Panc1 (cell line): ENCODE measurements around the gene MDN1. TPM values are rescaled to one million over a fixed set of nuclear protein-coding genes. Genes with fewer than 3 reads are reported as not detected.
"Not testable (repeated sequence)": the region's sequence is repeated elsewhere in the genome, so short reads cannot be mapped to it uniquely, and the experiment has no call there.

ENCODE experiments used
- ATAC-seq: fragments of 200-7000 bp; cut with Tn5 transposase; 2 replicates; pipeline ENCODE4 v1.9.1; 2020; ENCODE audit warnings: mild to moderate bottlenecking, moderate library complexity
- BruUV-seq: library from RNA; stranded (reverse); fragments of 400-500 nt; replicated peaks from 2 replicates; lab custom pipeline; 2021; lab: Mats Ljungman, UMichigan
- CTCF ChIA-PET: fragments of 300-600 bp; sonication (Branson Sonifier 250); formaldehyde crosslinking; loops from one replicate; lab custom pipeline; 2022; ENCODE audit warnings: antibody characterized with exemption; lab: Charles Lee
- POLR2A ChIA-PET: fragments of 300-600 bp; sonication (Branson Sonifier 250); formaldehyde crosslinking; loops from one replicate; lab custom pipeline; 2022; ENCODE audit warnings: antibody characterized with exemption; lab: Charles Lee
- DNase-seq: peaks from one replicate; pipeline ENCODE4 v3.0.0-alpha.2; 2010; ENCODE audit warnings: low read depth, low spot score
- H3K27ac ChIP-seq: 2 replicates; pipeline ENCODE4 v1.5.1; 2011; ENCODE audit warnings: mild to moderate bottlenecking, low read length, inconsistent platforms
- H3K27me3 ChIP-seq: fragments of 200-500 bp; sonication (Bioruptor generic); 2 replicates; pipeline ENCODE4 v1.6.0; 2014; ENCODE audit warnings: low read length, inconsistent platforms; ENCODE audit not compliant: control insufficient read depth, insufficient read depth
- H3K36me3 ChIP-seq: fragments of 200-500 bp; sonication (Bioruptor generic); 2 replicates; pipeline ENCODE4 v1.5.1; 2014; ENCODE audit warnings: inconsistent platforms, mild to moderate bottlenecking, low read length, moderate library complexity; ENCODE audit not compliant: control insufficient read depth, insufficient read depth
- H3K4me1 ChIP-seq: 2 replicates; pipeline ENCODE4 v1.5.1; 2011; ENCODE audit warnings: inconsistent platforms, mild to moderate bottlenecking, low read length, moderate library complexity; ENCODE audit not compliant: control insufficient read depth, insufficient read depth
- H3K4me3 ChIP-seq, 2 experiments: 2 replicates each; pipeline ENCODE4 v1.5.1; 2011 to 2012; ENCODE audit warnings: low read depth in 2 of 2, low read length in 2 of 2, mild to moderate bottlenecking in 2 of 2, inconsistent platforms in 1 of 2, moderate library complexity in 1 of 2
- H3K9me3 ChIP-seq: fragments of 200-500 bp; sonication (Bioruptor generic); 2 replicates; pipeline ENCODE4 v1.5.1; 2014; ENCODE audit warnings: low read depth, mild to moderate bottlenecking, inconsistent platforms, low read length, moderate library complexity; ENCODE audit not compliant: control insufficient read depth, insufficient read depth
- POLR2AphosphoS5 ChIP-seq: IDR thresholded peaks from 2 replicates; pipeline ENCODE4 v1.6.1; 2012; ENCODE audit warnings: mild to moderate bottlenecking, low read depth, low read length, moderate library complexity
- REST ChIP-seq, 2 experiments: IDR thresholded peaks; 2 replicates each; pipeline ENCODE4 v1.6.1; 2011 to 2012; ENCODE audit warnings: low read depth in 2 of 2, control low read depth in 1 of 2, low read length in 1 of 2, mild to moderate bottlenecking in 1 of 2, moderate library complexity in 1 of 2; ENCODE audit not compliant: insufficient read depth in 1 of 2
- SIN3A ChIP-seq: IDR thresholded peaks from 2 replicates; pipeline ENCODE4 v1.6.1; 2012; ENCODE audit warnings: low read depth, mild to moderate bottlenecking, low read length, moderate library complexity, borderline replicate concordance; ENCODE audit not compliant: insufficient read depth
- TCF7L2 ChIP-seq: IDR thresholded peaks from 2 replicates; pipeline ENCODE4 v1.6.1; 2011; ENCODE audit warnings: mild to moderate bottlenecking, low read depth, low read length, inconsistent platforms
- in situ Hi-C: cut with HindIII; loops from 2 replicates; pipeline ENCODE4 v1.10.0; 2016; ENCODE audit warnings: low sequenced_read_pairs, low pct_unique_long_range_greater_than_20kb
- intact Hi-C: fragments of 100-400 bp; cut with micrococcal nuclease; formaldehyde crosslinking; loops from one replicate; pipeline ENCODE4 v1.10.0; 2022; ENCODE audit not compliant: unreplicated experiment
- total RNA-seq: library from RNA; stranded (reverse); gene quantifications from one replicate; pipeline ENCODE4 v1.2.1, GENCODE V29; 2021; ENCODE audit not compliant: unreplicated experiment
- TF ChIP-seq, protein P1 (sequence below): fragments of 450-650 bp; IDR thresholded peaks from 2 replicates; pipeline ENCODE4 v1.5.1; 2017; ENCODE audit warnings: mild to moderate bottlenecking

MDN1 gene
- total RNA-seq, 1 experiment from 2014 or later, result 47.8 TPM

DNA sequence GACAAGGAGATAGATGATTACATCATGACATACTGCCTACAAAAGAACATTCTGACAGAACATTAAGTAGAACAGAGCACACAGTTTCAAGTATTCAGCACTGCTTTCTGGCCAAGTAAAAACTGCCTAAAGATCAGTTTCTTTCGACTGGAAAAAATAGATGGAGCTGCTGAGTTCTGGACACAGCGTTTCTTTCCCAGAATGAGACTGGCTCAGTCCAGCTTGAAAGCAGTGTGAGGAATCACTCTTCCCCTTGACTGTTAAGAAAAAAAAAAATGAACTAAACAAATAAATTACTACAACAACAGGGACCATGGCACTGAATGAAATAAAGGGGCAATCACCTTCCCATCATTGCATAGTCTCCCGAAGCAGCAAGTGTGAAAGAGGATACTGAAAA is 176.6 kb downstream of the MDN1 start:
- H3K9me3 ChIP-seq, result no peaks in the 10 kb centered on the region
- no peak overlapping the region for H3K4me3 ChIP-seq
- POLR2A ChIA-PET, result no interaction called here
- TF ChIP-seq REST (IDR thresholded peaks at IDR 0.05; ENCODE audit: insufficient read depth in 1 of 2, low read depth in 2 of 2, low read length in 1 of 2), result no peak
- no peak for TF ChIP-seq POLR2AphosphoS5
- TF ChIP-seq, protein P1, sequence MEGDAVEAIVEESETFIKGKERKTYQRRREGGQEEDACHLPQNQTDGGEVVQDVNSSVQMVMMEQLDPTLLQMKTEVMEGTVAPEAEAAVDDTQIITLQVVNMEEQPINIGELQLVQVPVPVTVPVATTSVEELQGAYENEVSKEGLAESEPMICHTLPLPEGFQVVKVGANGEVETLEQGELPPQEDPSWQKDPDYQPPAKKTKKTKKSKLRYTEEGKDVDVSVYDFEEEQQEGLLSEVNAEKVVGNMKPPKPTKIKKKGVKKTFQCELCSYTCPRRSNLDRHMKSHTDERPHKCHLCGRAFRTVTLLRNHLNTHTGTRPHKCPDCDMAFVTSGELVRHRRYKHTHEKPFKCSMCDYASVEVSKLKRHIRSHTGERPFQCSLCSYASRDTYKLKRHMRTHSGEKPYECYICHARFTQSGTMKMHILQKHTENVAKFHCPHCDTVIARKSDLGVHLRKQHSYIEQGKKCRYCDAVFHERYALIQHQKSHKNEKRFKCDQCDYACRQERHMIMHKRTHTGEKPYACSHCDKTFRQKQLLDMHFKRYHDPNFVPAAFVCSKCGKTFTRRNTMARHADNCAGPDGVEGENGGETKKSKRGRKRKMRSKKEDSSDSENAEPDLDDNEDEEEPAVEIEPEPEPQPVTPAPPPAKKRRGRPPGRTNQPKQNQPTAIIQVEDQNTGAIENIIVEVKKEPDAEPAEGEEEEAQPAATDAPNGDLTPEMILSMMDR, result no peak
- no peak for TF ChIP-seq TCF7L2
- no peak for TF ChIP-seq SIN3A
- H3K27me3 ChIP-seq, result no peaks in the 10 kb centered on the region
- CTCF ChIA-PET, result no interaction called here
- BruUV-seq, result TSS peak; percentile 60
- ATAC-seq (no peak), DNase-seq (no peak)
- H3K36me3 ChIP-seq, result peaks cover 15% of the 10 kb centered on the region
- H3K27ac ChIP-seq, result no peak overlapping the region
- in situ Hi-C loops (no loop called here), intact Hi-C loops (no loop called here)
- H3K4me1 ChIP-seq, result no peaks in the 10 kb centered on the region

GRCh38 chr6:89641581-89641980 is 178.0 kb downstream of the MDN1 start:
- CTCF ChIA-PET, H3K27ac ChIP-seq, in situ Hi-C loops, DNase-seq, H3K27me3 ChIP-seq, H3K4me3 ChIP-seq, H3K4me1 ChIP-seq, H3K9me3 ChIP-seq, intact Hi-C loops, BruUV-seq, ATAC-seq: not testable (repeated sequence)
- H3K36me3 ChIP-seq, result peaks cover 10% of the 10 kb centered on the region
- POLR2A ChIA-PET, result interaction anchor here (0.5 kb wide), 1 partner anchor 289 kb away, joined by 10 read pairs; no protein-coding TSS in a partner anchor

- in situ Hi-C loops, result no loop called here
- ATAC-seq (no peak), DNase-seq (no peak)
- Histone ChIP-seq H3K4me1 (no peaks in the 10 kb centered on the region), H3K27ac (no peak overlapping the region), H3K27me3 (no peaks in the 10 kb centered on the region), H3K36me3 (peaks cover 13% of the 10 kb centered on the region; the same call in 1 of the 2 replicates), H3K9me3 (no peaks in the 10 kb centered on the region), H3K4me3 (no peak overlapping the region)
- intact Hi-C loops, result no loop called here
- TF ChIP-seq TCF7L2 (no peak), REST (IDR thresholded peaks at IDR 0.05; ENCODE audit: insufficient read depth in 1 of 2, low read depth in 2 of 2, low read length in 1 of 2) (no peak), SIN3A (no peak), POLR2AphosphoS5 (no peak)
- TF ChIP-seq, protein P1, result no peak
- BruUV-seq, result no TSS peak
- CTCF ChIA-PET, result no interaction called here
- POLR2A ChIA-PET, result interaction anchor here (0.5 kb wide), 1 partner anchor 288 kb away, joined by 10 read pairs; no protein-coding TSS in a partner anchor
Measured at GRCh38 chr6:89640804-89641203, 178.8 kb downstream of the MDN1 start.
